HG02943 (cell line): ENCODE data around the gene NUP214.
"Not testable (repeated sequence)": the region's sequence is repeated elsewhere in the genome, so short reads cannot be mapped to it uniquely, and the experiment has no call there.

Experiments
- ATAC-seq: cut with Tn5 transposase; IDR thresholded peaks from one replicate; pipeline ENCODE4 v1.9.1; 2021; ENCODE audit warnings: mild to moderate bottlenecking, low read depth, moderate library complexity; ENCODE audit not compliant: unreplicated experiment

Gene NUP214

GRCh38 chr9:131227112-131227958, 101.9 kb downstream of the NUP214 start:
- ATAC-seq = no peak

- no peak for ATAC-seq
Measured at GRCh38 chr9:131227959-131228460, 102.6 kb downstream of the NUP214 start.

- ATAC-seq = no peak
Measured at GRCh38 chr9:131228988-131229387, 103.6 kb downstream of the NUP214 start.

GRCh38 chr9:131233556-131233955, 108.2 kb downstream of the NUP214 start:
- ATAC-seq = no peak

- no peak for ATAC-seq
Measured at GRCh38 chr9:131233995-131234394, 108.6 kb downstream of the NUP214 start.

- no peak for ATAC-seq
Measured at GRCh38 chr9:131234799-131235479, 109.6 kb downstream of the NUP214 start.

- no peak for ATAC-seq
Measured at GRCh38 chr9:131235480-131235851, 110.1 kb downstream of the NUP214 start.

GRCh38 chr9:131236161-131236560, 110.8 kb downstream of the NUP214 start:
- no peak for ATAC-seq

GRCh38 chr9:131236761-131237160, 111.4 kb downstream of the NUP214 start:
- ATAC-seq = no peak

GRCh38 chr9:131237291-131237690, 111.9 kb downstream of the NUP214 start:
- no peak for ATAC-seq

GRCh38 chr9:131237931-131238401, 112.6 kb downstream of the NUP214 start:
- peak; percentile 83 for ATAC-seq

- ATAC-seq = peak; percentile 35
Measured at GRCh38 chr9:131238402-131239021, 113.1 kb downstream of the NUP214 start.

- no peak for ATAC-seq
Measured at GRCh38 chr9:131239161-131239975, 114.0 kb downstream of the NUP214 start.

- no peak for ATAC-seq
Measured at GRCh38 chr9:131240047-131240921, 114.9 kb downstream of the NUP214 start.

- ATAC-seq = not testable (repeated sequence)
Measured at GRCh38 chr9:131244331-131244730, 118.9 kb downstream of the NUP214 start.

- ATAC-seq = no peak
Measured at GRCh38 chr9:131246618-131247017, 121.2 kb downstream of the NUP214 start.

- no peak for ATAC-seq
Measured at GRCh38 chr9:131252120-131252519, 126.7 kb downstream of the NUP214 start.

GRCh38 chr9:131253891-131254491, 128.6 kb downstream of the NUP214 start:
- ATAC-seq = no peak

- ATAC-seq = no peak
Measured at GRCh38 chr9:131254626-131255025, 129.2 kb downstream of the NUP214 start.
